HL-60/S4 treated with phorbol 12-myristate 13-acetate at 8.2 ng/mL for 4 days and 3 days (cell line): ENCODE results near the gene TMEM123.

Source experiments
- in situ Hi-C: fragments of 300-500 bp; cut with MboI; formaldehyde crosslinking; loops from 2 replicates; pipeline ENCODE4 v1.15.0; 2022; ENCODE audit warnings: low sequenced_read_pairs

TMEM123 gene

GRCh38 chr11:102375720-102376399, 76.7 kb downstream of the TMEM123 start:
- in situ Hi-C loops, result loop anchor here (25.0 kb wide), 1 partner anchor 111 kb away; no protein-coding TSS in a partner anchor

DNA sequence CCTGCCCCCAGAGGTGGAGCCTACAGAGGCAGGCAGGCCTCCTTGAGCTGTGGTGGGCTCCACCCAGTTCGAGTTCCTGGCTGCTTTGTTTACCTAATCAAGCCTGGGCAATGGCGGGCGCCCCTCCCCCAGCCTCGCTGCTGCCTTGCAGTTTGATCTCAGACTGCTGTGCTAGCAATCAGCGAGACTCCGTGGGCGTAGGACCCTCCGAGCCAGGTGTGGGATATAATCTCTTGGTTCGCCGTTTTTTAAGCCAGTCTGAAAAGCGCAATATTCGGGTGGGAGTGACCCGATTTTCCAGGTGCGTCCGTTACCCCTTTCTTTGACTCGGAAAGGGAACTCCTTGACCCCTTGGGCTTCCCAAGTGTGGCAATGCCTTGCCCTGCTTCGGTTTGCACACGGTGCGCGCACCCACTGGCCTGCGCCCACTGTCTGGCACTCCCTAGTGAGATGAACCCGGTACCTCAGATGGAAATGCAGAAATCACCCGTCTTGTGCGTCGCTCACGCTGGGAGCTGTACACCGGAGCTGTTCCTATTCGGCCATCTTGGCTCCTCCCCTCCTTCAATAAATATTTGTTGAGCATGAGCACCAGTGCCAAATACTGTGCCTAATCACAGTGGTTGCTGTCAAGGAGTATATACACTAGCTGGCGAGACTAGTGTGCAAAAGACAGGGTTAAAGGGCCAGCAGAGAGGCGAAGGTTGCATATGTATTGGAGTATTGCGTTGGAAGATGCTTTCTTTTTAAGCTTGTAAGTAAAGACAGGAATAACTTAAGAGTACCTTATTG, 77.7 kb downstream of the TMEM123 start:
- in situ Hi-C loops, result loop anchor here (25.0 kb wide), 1 partner anchor 112 kb away; no protein-coding TSS in a partner anchor

DNA sequence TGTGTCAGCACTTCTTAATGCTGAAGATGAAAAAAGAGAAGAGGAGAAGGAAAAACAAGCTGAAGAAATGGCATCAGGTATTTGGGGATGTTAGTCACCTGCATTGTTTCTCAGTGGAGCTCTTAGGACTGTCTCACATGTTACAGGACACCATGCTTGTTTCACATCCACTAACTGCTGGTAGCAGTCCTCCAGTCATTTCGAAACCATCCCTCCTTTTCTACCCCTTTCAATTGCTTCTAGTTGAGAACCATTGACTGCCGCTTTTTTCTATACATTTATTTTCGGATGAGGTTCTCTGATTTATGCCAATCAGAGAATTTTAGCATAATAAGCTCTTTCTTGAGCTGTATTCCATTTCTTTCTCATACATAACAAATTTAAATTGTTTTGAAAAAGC, 84.1 kb downstream of the TMEM123 start:
- in situ Hi-C loops, result no loop called here

DNA sequence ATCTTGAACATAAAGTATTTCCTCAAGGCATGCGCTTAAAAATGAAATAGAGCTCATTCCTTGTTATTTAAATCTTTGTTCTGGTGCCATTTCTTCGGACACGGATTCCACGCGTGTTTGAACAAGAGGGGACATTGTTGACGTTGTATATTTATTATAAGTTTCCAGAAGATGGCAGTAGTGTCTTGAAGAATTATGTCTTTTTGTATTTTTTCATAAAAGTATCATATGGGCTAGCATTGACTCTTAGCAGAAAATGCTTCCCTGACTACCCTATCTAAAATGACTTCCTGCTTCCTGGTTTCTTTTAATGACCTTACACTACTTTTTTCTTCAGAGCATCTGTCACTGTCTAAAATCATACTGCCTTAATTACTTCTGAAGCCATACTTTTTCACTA, 85.2 kb downstream of the TMEM123 start:
- in situ Hi-C loops, result no loop called here

GRCh38 chr11:102364991-102365390, 87.6 kb downstream of the TMEM123 start:
- in situ Hi-C loops, result no loop called here

GRCh38 chr11:102361086-102362031, 91.2 kb downstream of the TMEM123 start:
- in situ Hi-C loops, result no loop called here

DNA sequence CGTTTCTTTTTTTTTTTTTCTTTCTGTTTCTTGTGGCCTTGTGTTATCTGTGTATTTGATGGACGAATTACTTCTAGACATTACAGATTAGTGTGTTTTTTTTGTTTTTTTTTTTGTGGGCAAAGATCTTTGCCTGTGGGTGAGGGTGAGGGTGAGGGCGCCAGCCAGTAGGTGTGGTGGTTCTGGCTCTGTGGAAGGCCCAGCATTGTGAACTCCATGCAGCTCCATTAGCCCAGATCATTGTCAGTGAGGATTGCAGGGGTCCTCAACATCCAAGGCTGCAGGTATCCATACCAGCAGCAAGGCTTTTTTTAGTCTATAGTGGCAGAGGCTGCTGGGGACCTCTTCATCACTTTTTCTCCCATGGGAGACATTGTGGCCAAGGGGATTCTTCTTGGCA, 91.9 kb downstream of the TMEM123 start:
- in situ Hi-C loops, result no loop called here

GRCh38 chr11:102359372-102359771, 93.2 kb downstream of the TMEM123 start:
- in situ Hi-C loops, result no loop called here

DNA sequence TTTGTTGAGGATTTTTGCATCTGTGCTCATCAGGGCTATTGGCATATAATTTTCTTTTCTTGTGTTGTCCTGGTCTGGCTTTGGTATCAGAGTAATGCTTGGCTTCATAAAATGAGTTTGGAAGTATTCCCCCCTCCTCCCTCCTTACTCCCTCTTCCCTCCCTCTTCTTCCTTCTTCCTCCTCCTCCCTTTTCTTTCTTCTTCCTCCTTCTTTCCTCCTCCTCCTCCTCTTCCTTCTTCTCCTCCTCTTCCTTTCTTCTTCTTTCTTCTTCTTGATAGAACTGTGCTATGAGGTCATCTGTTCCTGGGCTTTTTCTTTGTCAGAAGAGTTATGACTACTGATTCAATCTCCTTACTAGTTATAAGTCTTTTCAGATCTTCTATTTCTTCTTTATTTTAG, 95.4 kb downstream of the TMEM123 start:
- in situ Hi-C loops, result no loop called here

DNA sequence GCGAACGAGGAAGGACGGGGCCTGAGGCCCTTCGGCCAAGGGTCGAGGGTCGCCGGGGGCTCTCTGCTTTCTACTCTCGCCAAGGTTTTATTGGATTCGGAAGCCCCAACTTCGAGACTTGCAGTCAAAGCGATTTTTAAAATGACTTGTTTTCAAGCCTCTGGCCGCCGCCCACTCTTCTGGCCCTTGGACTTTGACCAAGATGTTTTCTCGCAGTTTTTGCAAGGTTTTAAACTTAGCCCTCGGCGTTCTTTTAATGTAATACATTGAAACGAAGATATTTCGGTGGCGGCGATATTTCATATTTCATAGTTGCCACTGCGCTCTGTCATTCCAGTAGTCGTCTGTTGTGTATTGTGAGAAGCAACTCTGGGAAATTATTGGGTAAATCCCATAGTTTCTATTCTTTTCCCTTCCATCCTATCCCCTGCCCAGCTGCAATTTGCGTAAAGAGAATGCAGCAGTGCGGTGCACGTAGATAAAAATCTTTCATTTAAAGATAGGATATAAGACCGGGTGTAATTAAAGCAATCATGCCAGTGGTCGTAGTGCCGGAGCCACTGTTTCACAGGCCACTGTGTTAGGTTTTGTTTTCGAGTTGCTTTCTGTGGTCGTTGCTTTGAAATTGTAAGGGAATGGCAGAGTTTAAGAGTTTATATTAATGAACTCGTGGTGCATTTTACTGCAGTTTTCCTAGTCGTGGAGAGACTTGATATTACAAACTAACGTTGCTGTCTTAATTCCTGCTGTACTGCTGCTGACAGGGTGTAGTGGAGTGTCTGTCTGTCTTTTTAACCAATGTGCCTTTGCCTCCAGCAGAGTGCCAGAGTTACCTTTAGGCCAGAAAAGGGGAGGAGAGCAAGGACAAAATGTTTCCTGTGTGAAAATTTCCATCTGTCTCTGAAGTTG, 104.8 kb downstream of the TMEM123 start:
- in situ Hi-C loops, result no loop called here

- in situ Hi-C loops, result no loop called here
Measured at GRCh38 chr11:102346748-102347461, 105.7 kb downstream of the TMEM123 start, which contains the start of gene BIRC2. Gene BIRC2 (plus strand): TSS chr11:102347214. CDS start chr11:102349855, 2,641 bp downstream.

DNA sequence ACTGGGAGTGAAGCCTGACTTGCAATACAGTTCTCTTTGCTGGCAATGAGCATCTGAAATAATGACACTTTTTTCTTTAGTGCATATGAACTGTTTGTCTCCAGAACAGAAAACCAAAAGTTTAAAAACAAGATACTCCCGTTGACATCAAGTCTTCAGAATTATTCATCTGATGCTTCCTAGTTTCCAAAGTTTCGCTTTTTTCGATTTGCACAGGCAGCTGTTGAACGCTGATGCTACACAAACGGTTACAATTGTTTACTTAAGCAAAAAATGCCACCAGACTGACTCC, 106.2 kb downstream of the TMEM123 start:
- in situ Hi-C loops, result no loop called here
